GM21390 (cell line): ENCODE results near the gene BORCS5.

Experiments
- ATAC-seq: cut with Tn5 transposase; IDR thresholded peaks from one replicate; pipeline ENCODE4 v1.9.1; 2021; ENCODE audit not compliant: unreplicated experiment

BORCS5 gene

GRCh38 chr12:12507121-12507520 is 150.2 kb downstream of the BORCS5 start:
- ATAC-seq: no peak

GRCh38 chr12:12508612-12509011 is 151.7 kb downstream of the BORCS5 start:
- ATAC-seq: no peak

DNA sequence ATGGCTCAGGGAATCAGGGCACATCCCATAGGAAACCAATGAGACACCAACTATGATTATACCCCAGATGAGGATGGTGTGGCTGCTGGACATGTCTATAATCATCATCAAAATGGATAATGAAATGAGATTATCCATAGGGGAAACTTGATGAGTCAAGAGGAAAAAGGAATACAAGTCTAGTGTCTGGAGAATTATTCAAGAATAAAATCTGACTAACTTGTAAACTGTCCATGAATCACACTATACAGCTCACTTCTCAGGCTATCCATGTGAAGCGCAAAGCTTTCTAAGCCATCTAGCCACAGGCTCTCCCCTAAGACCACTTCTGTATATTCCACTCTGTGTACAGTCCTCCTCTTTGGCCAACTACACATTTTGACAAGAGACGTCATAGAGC is 153.3 kb downstream of the BORCS5 start:
- no peak for ATAC-seq

GRCh38 chr12:12510551-12510950 is 153.7 kb downstream of the BORCS5 start:
- ATAC-seq: no peak

DNA sequence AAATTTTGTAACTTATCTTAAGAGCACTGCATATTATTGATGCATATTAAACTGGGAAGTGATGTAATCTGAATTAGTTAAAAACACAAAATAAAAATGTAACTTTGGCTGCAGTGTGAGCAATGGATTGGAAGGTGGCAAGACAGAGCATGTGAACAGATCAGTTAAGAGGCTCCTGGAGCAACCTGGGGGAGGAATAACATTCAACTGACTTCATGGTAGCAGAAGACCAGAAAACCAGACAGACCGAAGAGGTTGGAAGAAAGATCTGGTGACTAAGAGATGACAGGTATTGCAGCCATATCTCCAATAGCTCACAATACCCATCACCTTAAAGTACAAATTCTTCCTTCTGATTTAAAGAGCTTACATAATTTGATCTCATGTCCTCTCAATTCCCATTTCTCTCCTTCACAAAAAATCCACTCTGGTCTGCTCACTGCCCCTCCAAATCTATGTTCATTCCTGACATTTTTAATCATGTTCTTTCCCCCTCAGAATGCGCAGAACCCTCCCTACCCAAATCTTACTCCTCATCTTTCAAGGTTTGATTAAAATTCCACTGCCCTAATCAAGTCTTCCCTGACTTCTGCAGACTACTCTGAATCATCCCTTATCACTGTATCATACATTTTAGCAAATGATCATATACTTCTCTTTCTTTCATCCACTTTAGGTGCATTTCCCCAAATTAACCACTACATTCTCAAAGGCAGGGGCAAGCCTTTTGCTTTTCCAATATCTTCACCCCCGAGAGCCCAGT is 154.3 kb downstream of the BORCS5 start:
- ATAC-seq: no peak

- no peak for ATAC-seq
Measured at GRCh38 chr12:12511895-12512711, 155.2 kb downstream of the BORCS5 start.

- ATAC-seq: no peak
Measured at GRCh38 chr12:12513416-12514006, 156.6 kb downstream of the BORCS5 start.

GRCh38 chr12:12518464-12518845 is 161.6 kb downstream of the BORCS5 start:
- no peak for ATAC-seq

DNA sequence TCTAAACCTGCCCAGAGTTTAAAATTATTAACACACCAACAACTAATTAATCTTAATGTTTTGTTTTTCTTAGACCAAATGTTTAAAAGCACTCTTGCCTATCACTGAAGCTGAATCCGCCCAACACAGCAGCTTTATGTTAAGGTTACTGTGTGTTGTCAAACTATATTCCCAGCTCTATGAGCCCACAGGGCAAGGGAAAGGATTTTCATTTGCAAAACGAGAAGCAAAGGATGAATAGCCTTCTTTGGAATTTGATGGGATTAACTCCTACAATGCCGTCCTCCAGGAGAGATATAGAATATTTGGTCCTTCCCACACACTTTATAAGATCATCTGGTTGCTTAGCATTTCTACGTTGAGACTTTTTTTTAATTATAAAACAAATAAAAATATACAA is 162.0 kb downstream of the BORCS5 start:
- no peak for ATAC-seq
